ENCODE data around the gene ARL6IP4. TPM values are rescaled to one million over a fixed set of nuclear protein-coding genes. Genes with fewer than 3 reads are reported as not detected.
A peak's percentile ranks its signal among the peaks of the same experiment; 100 is the strongest.

The ARL6IP4 gene
- polyA plus RNA-seq, 2 of the 4 experiments (the other 2 are of a cell fraction) = 208 to 209 TPM

DNA sequence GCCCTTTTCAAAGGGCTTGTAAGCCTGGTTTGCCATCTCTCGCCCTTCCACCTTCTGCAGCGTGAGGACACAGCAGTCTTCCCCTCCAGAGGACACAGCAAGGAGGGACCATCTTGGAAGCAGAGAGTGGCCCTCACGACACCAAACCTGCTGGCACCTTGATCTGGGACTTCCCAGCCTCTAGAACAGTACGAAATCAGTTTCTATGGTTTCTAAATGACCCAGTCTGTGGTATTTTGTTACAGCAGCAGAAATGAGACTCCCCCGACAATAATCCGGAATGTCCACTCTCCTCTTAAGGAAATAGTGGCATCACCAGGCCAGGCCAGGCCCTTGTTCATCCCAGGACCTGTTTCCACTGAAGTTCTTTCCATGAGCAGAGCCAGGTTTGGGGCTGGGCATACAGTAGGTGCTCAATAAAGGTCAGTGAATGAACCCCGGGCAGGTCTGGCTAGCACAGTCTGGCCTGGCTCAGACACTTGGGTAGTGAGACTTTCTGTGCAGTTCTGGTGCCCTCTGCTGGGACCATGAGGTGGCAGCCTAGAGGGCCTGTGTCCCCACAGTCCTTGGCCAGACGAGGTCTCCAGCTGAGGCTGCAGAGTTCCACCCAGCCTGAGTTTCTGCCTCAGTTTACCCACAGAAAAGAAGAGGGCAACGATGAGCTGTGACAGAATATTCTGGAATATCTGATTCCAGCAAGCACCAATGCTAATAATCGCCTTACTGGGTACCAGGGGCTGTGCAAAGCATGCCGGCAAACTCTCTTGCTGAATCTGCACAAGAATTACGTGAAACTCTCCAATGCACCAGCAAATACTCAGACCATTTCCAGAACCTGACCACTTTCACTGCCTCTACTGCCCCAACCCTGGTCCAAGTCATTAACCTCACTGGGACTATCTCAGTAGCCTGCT, 28.2 kb upstream of the ARL6IP4 start (continued):
- TF ChIP-seq, protein P1, sequence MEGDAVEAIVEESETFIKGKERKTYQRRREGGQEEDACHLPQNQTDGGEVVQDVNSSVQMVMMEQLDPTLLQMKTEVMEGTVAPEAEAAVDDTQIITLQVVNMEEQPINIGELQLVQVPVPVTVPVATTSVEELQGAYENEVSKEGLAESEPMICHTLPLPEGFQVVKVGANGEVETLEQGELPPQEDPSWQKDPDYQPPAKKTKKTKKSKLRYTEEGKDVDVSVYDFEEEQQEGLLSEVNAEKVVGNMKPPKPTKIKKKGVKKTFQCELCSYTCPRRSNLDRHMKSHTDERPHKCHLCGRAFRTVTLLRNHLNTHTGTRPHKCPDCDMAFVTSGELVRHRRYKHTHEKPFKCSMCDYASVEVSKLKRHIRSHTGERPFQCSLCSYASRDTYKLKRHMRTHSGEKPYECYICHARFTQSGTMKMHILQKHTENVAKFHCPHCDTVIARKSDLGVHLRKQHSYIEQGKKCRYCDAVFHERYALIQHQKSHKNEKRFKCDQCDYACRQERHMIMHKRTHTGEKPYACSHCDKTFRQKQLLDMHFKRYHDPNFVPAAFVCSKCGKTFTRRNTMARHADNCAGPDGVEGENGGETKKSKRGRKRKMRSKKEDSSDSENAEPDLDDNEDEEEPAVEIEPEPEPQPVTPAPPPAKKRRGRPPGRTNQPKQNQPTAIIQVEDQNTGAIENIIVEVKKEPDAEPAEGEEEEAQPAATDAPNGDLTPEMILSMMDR (IDR thresholded peaks at IDR 0.05) = peak; percentile 93
- TF ChIP-seq MYC (IDR thresholded peaks at IDR 0.05; ENCODE audit: borderline replicate concordance, low read length) = no peak
- TF ChIP-seq, protein P2, sequence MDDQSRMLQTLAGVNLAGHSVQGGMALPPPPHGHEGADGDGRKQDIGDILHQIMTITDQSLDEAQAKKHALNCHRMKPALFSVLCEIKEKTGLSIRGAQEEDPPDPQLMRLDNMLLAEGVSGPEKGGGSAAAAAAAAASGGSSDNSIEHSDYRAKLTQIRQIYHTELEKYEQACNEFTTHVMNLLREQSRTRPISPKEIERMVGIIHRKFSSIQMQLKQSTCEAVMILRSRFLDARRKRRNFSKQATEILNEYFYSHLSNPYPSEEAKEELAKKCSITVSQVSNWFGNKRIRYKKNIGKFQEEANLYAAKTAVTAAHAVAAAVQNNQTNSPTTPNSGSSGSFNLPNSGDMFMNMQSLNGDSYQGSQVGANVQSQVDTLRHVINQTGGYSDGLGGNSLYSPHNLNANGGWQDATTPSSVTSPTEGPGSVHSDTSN (IDR thresholded peaks at IDR 0.05) = no peak
- TF ChIP-seq JUN (IDR thresholded peaks at IDR 0.05) = no peak
- TF ChIP-seq, protein P3, sequence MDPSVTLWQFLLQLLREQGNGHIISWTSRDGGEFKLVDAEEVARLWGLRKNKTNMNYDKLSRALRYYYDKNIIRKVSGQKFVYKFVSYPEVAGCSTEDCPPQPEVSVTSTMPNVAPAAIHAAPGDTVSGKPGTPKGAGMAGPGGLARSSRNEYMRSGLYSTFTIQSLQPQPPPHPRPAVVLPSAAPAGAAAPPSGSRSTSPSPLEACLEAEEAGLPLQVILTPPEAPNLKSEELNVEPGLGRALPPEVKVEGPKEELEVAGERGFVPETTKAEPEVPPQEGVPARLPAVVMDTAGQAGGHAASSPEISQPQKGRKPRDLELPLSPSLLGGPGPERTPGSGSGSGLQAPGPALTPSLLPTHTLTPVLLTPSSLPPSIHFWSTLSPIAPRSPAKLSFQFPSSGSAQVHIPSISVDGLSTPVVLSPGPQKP (IDR thresholded peaks at IDR 0.05; ENCODE audit: low read depth, low read length) = no peak
- no peak for TF ChIP-seq GATA3 (IDR thresholded peaks at IDR 0.05; ENCODE audit: borderline replicate concordance)
- TF ChIP-seq RAD21 (conservative IDR thresholded peaks at IDR 0.05 in 1 of 2, IDR thresholded peaks at IDR 0.05 in 1 of 2) = peak; percentile 97 to 99
- no peak for TF ChIP-seq CHD2 (IDR thresholded peaks at IDR 0.05; ENCODE audit: low read length, partially characterized antibody)
- no peak for TF ChIP-seq CBX8 (IDR thresholded peaks at IDR 0.05)
- TF ChIP-seq, protein P4, sequence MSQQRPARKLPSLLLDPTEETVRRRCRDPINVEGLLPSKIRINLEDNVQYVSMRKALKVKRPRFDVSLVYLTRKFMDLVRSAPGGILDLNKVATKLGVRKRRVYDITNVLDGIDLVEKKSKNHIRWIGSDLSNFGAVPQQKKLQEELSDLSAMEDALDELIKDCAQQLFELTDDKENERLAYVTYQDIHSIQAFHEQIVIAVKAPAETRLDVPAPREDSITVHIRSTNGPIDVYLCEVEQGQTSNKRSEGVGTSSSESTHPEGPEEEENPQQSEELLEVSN (IDR thresholded peaks at IDR 0.05; ENCODE audit: borderline replicate concordance, low read depth) = no peak
- no peak for TF ChIP-seq HEYL (CRISPR knock-in tag; IDR thresholded peaks at IDR 0.05)
- no peak for TF ChIP-seq EHF (CRISPR knock-in tag; IDR thresholded peaks at IDR 0.05)
- TF ChIP-seq SREBF2 (IDR thresholded peaks at IDR 0.05) = no peak
- no peak for TF ChIP-seq EHMT2 (IDR thresholded peaks at IDR 0.05; ENCODE audit: low read depth)

DNA sequence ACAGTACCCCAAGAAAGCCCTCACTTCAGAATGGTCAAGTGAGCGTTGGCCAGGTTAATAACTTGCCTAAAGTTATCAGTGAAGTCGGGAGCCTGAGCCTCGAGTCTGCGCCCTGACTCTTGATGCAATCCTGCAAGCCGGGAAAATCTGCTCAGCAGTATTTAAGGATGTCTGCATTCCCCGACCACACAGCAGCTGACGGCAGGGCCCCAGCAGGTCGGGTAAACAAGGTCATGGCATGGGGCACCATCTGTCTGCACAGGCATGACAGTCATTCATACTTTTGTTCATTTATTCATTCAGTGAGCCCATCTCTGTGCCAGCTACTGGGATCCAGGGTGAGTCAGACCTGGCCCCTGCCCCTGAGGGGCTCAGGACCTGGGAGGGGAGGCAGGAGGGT, 25.3 kb upstream of the ARL6IP4 start:
- Histone ChIP-seq H3K4me2 (no peak overlapping the region), H3K4me1 (peaks cover 15% of the 10 kb centered on the region), H3K9me3 (no peaks in the 10 kb centered on the region), H3K27ac (no peak overlapping the region), H3K4me3 (no peak overlapping the region)
- 79% methylated on average over 8 of the region's 8 CpGs for WGBS (ENCODE audit: missing lambda C conversion rate)
- CTCF ChIA-PET = interaction anchor here (1.2 to 25.9 kb wide), 8 partner anchors 9 to 317 kb away, joined by 3 to 522 read pairs (median 16); partner anchors contain the start of gene ABCB9
- FAIRE-seq (no peak), ATAC-seq (no peak), DNase-seq (ENCODE audit: low read depth in 1 of 2, low spot score in 1 of 2) (no peak)
- TF ChIP-seq CBX2 (IDR thresholded peaks at IDR 0.05; ENCODE audit: borderline replicate concordance, low read depth) (no peak), PHF8 (IDR thresholded peaks at IDR 0.05; ENCODE audit: borderline replicate concordance, low read depth) (no peak), ESRRA (IDR thresholded peaks at IDR 0.05; ENCODE audit: borderline replicate concordance, low read length) (no peak), JUNB (IDR thresholded peaks at IDR 0.05) (no peak), KDM5A (IDR thresholded peaks at IDR 0.05) (no peak), HDAC2 (IDR thresholded peaks at IDR 0.05) (no peak), CHD2 (IDR thresholded peaks at IDR 0.05; ENCODE audit: low read length, partially characterized antibody) (no peak), ZFP36 (IDR thresholded peaks at IDR 0.05; ENCODE audit: borderline replicate concordance, partially characterized antibody) (no peak), FOSL2 (IDR thresholded peaks at IDR 0.05) (no peak), FOSL2 (CRISPR knock-in tag; IDR thresholded peaks at IDR 0.05) (no peak), MAFK (IDR thresholded peaks at IDR 0.05; ENCODE audit: partially characterized antibody) (no peak), ZSCAN20 (CRISPR knock-in tag; IDR thresholded peaks at IDR 0.05) (no peak), POLR2AphosphoS2 (conservative IDR thresholded peaks at IDR 0.05; ENCODE audit: low read length) (no peak)
- TF ChIP-seq, protein P3 (IDR thresholded peaks at IDR 0.05; ENCODE audit: low read depth, low read length) = no peak
- TF ChIP-seq, protein P4 (IDR thresholded peaks at IDR 0.05; ENCODE audit: borderline replicate concordance, low read depth) = no peak
- TF ChIP-seq, protein P5, sequence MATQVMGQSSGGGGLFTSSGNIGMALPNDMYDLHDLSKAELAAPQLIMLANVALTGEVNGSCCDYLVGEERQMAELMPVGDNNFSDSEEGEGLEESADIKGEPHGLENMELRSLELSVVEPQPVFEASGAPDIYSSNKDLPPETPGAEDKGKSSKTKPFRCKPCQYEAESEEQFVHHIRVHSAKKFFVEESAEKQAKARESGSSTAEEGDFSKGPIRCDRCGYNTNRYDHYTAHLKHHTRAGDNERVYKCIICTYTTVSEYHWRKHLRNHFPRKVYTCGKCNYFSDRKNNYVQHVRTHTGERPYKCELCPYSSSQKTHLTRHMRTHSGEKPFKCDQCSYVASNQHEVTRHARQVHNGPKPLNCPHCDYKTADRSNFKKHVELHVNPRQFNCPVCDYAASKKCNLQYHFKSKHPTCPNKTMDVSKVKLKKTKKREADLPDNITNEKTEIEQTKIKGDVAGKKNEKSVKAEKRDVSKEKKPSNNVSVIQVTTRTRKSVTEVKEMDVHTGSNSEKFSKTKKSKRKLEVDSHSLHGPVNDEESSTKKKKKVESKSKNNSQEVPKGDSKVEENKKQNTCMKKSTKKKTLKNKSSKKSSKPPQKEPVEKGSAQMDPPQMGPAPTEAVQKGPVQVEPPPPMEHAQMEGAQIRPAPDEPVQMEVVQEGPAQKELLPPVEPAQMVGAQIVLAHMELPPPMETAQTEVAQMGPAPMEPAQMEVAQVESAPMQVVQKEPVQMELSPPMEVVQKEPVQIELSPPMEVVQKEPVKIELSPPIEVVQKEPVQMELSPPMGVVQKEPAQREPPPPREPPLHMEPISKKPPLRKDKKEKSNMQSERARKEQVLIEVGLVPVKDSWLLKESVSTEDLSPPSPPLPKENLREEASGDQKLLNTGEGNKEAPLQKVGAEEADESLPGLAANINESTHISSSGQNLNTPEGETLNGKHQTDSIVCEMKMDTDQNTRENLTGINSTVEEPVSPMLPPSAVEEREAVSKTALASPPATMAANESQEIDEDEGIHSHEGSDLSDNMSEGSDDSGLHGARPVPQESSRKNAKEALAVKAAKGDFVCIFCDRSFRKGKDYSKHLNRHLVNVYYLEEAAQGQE (IDR thresholded peaks at IDR 0.05) = no peak
- POLR2A ChIA-PET = no interaction called here

All from A549 (cell line).